ENCODE results near the gene SEMA4B. TPM values are rescaled to one million over a fixed set of nuclear protein-coding genes. Genes with fewer than 3 reads are reported as not detected.

The SEMA4B gene
- total RNA-seq, 1 donor from 2014 or later = 85.1 TPM

- intact Hi-C loops (cut with micrococcal nuclease) = no loop called here
- ChIA-PET POLR2A (interaction anchor here (0.7 kb wide), 1 partner anchor 216 kb away, joined by 6 read pairs; the partner anchor contains the start of gene IQGAP1), CTCF (interaction anchor here (1.6 kb wide), 1 partner anchor 10 kb away, joined by 3 read pairs; no protein-coding TSS in a partner anchor)
- TF ChIP-seq, protein P1, sequence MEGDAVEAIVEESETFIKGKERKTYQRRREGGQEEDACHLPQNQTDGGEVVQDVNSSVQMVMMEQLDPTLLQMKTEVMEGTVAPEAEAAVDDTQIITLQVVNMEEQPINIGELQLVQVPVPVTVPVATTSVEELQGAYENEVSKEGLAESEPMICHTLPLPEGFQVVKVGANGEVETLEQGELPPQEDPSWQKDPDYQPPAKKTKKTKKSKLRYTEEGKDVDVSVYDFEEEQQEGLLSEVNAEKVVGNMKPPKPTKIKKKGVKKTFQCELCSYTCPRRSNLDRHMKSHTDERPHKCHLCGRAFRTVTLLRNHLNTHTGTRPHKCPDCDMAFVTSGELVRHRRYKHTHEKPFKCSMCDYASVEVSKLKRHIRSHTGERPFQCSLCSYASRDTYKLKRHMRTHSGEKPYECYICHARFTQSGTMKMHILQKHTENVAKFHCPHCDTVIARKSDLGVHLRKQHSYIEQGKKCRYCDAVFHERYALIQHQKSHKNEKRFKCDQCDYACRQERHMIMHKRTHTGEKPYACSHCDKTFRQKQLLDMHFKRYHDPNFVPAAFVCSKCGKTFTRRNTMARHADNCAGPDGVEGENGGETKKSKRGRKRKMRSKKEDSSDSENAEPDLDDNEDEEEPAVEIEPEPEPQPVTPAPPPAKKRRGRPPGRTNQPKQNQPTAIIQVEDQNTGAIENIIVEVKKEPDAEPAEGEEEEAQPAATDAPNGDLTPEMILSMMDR (IDR thresholded peaks at IDR 0.05) = no peak
- no peak for ATAC-seq (ENCODE audit: low read depth)
- no peaks in the 10 kb centered on the region for H3K27me3 Mint-ChIP-seq
- H3K36me3 Mint-ChIP-seq (ENCODE audit: low read depth) = no peaks in the 10 kb centered on the region
- H3K27ac Mint-ChIP-seq = no peak overlapping the region
- DNase-seq = no peak
- no peak overlapping the region for H3K4me3 Mint-ChIP-seq
- no peaks in the 10 kb centered on the region for H3K9me3 Mint-ChIP-seq
- peaks cover 17% of the 10 kb centered on the region for H3K4me1 Mint-ChIP-seq
Observed at GRCh38 chr15:90171623-90172022, 29.5 kb upstream of the SEMA4B start.

GRCh38 chr15:90173372-90173771 is 27.8 kb upstream of the SEMA4B start:
- peaks cover 16% of the 10 kb centered on the region for H3K4me1 Mint-ChIP-seq
- H3K27ac Mint-ChIP-seq = no peak overlapping the region
- DNase-seq = no peak
- TF ChIP-seq, protein P1 (IDR thresholded peaks at IDR 0.05) = no peak
- no peaks in the 10 kb centered on the region for H3K9me3 Mint-ChIP-seq
- ChIA-PET POLR2A (interaction anchor here (0.5 to 0.6 kb wide), 3 partner anchors 11 to 114 kb away, joined by 3 to 7 read pairs (median 3); no protein-coding TSS in a partner anchor), CTCF (no interaction called here)
- intact Hi-C loops (cut with micrococcal nuclease) = no loop called here
- ATAC-seq (ENCODE audit: low read depth) = no peak
- no peak overlapping the region for H3K4me3 Mint-ChIP-seq
- H3K27me3 Mint-ChIP-seq = no peaks in the 10 kb centered on the region
- H3K36me3 Mint-ChIP-seq (ENCODE audit: low read depth) = no peaks in the 10 kb centered on the region

DNA sequence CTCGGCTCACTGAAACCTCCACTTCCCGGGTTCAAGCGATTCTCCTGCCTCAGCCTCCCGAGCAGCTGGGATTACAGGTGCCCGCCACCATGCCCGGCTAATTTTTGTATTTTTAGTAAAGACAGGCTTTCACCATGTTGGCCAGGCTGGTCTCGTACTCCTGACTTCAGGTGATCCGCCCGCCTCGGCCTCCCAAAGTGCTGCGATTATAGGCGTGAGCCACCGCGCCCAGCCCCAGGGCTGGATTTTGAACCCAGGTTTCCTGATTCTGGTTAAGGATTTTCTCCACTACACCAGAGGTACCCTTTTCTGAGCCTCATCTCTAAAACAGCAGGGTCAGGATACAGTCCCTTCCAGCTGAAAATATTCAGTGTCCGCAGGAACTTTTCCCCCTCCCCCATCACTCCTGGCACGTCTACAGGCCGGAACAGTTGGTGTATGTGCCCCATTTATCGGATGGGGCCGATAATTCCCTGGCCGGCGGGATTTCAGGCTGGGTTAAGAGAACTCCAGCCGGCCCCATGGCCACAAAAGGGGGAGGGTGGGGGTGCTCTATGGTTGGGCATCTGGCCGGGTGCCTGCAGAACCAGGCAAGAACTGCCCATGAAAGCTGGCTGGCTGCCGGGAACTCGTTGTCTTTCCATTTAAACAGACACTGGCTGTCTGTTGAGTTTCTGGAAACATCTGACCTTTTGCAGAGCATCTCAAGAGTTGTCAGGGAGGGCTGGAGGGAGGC is 26.8 kb upstream of the SEMA4B start:
- Mint-ChIP-seq H3K27me3 (no peaks in the 10 kb centered on the region), H3K27ac (no peak overlapping the region), H3K4me3 (no peak overlapping the region), H3K9me3 (no peaks in the 10 kb centered on the region), H3K36me3 (ENCODE audit: low read depth) (no peaks in the 10 kb centered on the region), H3K4me1 (peaks cover 23% of the 10 kb centered on the region)
- DNase-seq (no peak), ATAC-seq (ENCODE audit: low read depth) (no peak)
- intact Hi-C loops (cut with micrococcal nuclease) = no loop called here
- TF ChIP-seq, protein P1 (IDR thresholded peaks at IDR 0.05) = no peak
- POLR2A ChIA-PET = interaction anchor here (0.5 to 2.0 kb wide), 3 partner anchors 10 to 20 kb away, joined by 3 to 4 read pairs (median 3); no protein-coding TSS in a partner anchor
- CTCF ChIA-PET = no interaction called here

DNA sequence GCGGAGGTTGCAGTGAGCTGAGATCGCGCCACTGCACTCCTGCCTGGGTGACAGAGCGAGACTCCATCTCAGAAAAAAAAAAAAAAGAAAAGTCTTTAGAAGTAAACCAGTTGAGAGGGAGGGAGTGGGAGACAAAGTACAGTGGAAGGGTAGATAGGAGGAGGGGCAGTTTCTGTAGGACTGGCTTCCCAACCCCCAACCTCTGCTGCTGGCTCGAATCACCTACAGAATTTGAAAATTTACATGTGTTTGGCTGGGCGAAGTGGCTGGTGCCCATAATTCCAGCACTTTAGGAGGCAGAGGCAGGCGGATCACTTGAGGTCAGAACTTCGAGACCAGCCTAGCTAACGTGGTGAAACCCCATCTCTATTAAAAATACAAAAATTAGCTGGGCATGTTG is 24.1 kb upstream of the SEMA4B start:
- Mint-ChIP-seq H3K4me3 (no peak overlapping the region), H3K9me3 (no peaks in the 10 kb centered on the region), H3K27me3 (no peaks in the 10 kb centered on the region), H3K36me3 (ENCODE audit: low read depth) (no peaks in the 10 kb centered on the region), H3K4me1 (peaks cover 40% of the 10 kb centered on the region), H3K27ac (no peak overlapping the region)
- no peak for ATAC-seq (ENCODE audit: low read depth)
- intact Hi-C loops (cut with micrococcal nuclease) = no loop called here
- CTCF ChIA-PET = interaction anchor here (1.2 to 2.4 kb wide), 3 partner anchors 37 to 45 kb away, joined by 3 to 10 read pairs (median 3); no protein-coding TSS in a partner anchor
- DNase-seq = no peak
- TF ChIP-seq, protein P1 (IDR thresholded peaks at IDR 0.05) = no peak
- POLR2A ChIA-PET = interaction anchor here (0.7 kb wide), 1 partner anchor 8 kb away, joined by 3 read pairs; no protein-coding TSS in a partner anchor

Data from activated B cell treated with CpG ODN at 0.5 μM for 24 hours (primary cell).